Thyroid gland (tissue), 4 donors: Measurements from ENCODE around the gene ZNF687.

Source experiments
- POLR2A ChIP-seq, 2 donors: fragments of 450-650 bp; IDR thresholded peaks; one replicate each; pipeline ENCODE4 v1.6.1; 2017; ENCODE audit warnings: antibody characterized with exemption in 2 of 2, mild to moderate bottlenecking in 2 of 2, moderate library complexity in 1 of 2
- TF ChIP-seq, protein P1 (sequence below), 6 experiments: fragments of 200-600 bp in 3 of 6; fragments of 450-650 bp in 3 of 6; sonication (generic) in 3 of 6; IDR thresholded peaks; one replicate each; pipeline ENCODE4 v1.5.1; 2016 to 2019; ENCODE audit warnings: antibody characterized with exemption in 6 of 6, mild to moderate bottlenecking in 2 of 6, inconsistent platforms in 1 of 6, moderate library complexity in 1 of 6

DNA sequence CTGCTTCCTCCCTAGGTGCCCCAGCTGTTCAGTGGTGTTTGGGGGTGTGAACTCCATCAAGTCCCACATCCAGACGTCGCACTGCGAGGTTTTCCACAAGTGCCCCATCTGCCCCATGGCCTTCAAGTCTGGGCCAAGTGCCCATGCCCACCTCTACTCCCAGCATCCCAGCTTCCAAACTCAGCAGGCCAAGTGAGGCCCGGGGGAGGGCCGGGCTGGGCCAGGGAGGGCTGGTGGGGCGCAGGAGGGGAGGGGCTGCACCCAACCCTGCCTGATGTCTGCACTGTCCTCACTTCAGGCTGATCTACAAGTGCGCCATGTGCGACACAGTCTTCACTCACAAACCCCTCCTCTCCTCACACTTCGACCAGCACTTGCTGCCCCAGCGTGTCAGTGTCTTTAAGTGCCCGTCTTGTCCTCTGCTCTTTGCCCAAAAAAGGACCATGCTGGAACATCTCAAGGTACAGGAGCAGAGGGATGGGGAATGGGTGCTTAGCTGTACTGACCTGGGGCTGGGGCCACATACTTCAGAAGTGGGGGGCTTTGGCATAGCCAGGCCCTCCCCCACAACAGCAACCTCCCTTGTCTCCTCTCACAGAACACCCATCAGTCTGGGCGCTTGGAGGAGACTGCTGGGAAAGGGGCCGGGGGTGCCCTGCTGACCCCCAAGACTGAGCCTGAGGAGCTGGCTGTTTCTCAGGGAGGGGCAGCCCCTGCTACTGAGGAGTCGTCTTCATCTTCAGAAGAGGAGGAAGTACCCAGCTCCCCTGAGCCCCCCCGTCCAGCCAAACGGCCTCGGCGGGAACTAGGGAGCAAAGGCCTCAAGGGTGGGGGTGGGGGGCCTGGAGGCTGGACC, 7.2 kb downstream of the ZNF687 start:
- TF ChIP-seq, protein P1, sequence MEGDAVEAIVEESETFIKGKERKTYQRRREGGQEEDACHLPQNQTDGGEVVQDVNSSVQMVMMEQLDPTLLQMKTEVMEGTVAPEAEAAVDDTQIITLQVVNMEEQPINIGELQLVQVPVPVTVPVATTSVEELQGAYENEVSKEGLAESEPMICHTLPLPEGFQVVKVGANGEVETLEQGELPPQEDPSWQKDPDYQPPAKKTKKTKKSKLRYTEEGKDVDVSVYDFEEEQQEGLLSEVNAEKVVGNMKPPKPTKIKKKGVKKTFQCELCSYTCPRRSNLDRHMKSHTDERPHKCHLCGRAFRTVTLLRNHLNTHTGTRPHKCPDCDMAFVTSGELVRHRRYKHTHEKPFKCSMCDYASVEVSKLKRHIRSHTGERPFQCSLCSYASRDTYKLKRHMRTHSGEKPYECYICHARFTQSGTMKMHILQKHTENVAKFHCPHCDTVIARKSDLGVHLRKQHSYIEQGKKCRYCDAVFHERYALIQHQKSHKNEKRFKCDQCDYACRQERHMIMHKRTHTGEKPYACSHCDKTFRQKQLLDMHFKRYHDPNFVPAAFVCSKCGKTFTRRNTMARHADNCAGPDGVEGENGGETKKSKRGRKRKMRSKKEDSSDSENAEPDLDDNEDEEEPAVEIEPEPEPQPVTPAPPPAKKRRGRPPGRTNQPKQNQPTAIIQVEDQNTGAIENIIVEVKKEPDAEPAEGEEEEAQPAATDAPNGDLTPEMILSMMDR (IDR thresholded peaks at IDR 0.05) = no peak
- no peak for TF ChIP-seq POLR2A (IDR thresholded peaks at IDR 0.05)
